GM18517 (cell line): ENCODE measurements around the gene FILIP1.

Experiments used
- ATAC-seq: cut with Tn5 transposase; IDR thresholded peaks from one replicate; pipeline ENCODE4 v1.9.1; 2021; ENCODE audit warnings: mild to moderate bottlenecking, moderate library complexity; ENCODE audit not compliant: unreplicated experiment

FILIP1 gene

GRCh38 chr6:75386050-75386770 lies 107.4 kb downstream of the FILIP1 start:
- ATAC-seq, result no peak

- ATAC-seq, result no peak
Measured at GRCh38 chr6:75384116-75384515, 109.5 kb downstream of the FILIP1 start.

GRCh38 chr6:75382634-75382900 lies 111.0 kb downstream of the FILIP1 start:
- no peak for ATAC-seq

GRCh38 chr6:75381877-75382633 lies 111.5 kb downstream of the FILIP1 start:
- no peak for ATAC-seq

- ATAC-seq, result no peak
Measured at GRCh38 chr6:75379536-75379935, 114.1 kb downstream of the FILIP1 start.

GRCh38 chr6:75378101-75378500 lies 115.5 kb downstream of the FILIP1 start:
- no peak for ATAC-seq

- ATAC-seq, result no peak
Measured at GRCh38 chr6:75377386-75377785, 116.2 kb downstream of the FILIP1 start.

- ATAC-seq, result no peak
Measured at GRCh38 chr6:75376347-75377024, 117.1 kb downstream of the FILIP1 start.

GRCh38 chr6:75374961-75375400 lies 118.6 kb downstream of the FILIP1 start:
- no peak for ATAC-seq

- no peak for ATAC-seq
Measured at GRCh38 chr6:75372884-75373283, 120.7 kb downstream of the FILIP1 start.

GRCh38 chr6:75370011-75370410 lies 123.6 kb downstream of the FILIP1 start:
- no peak for ATAC-seq

GRCh38 chr6:75368864-75369402 lies 124.7 kb downstream of the FILIP1 start:
- no peak for ATAC-seq

GRCh38 chr6:75368151-75368779 lies 125.3 kb downstream of the FILIP1 start:
- no peak for ATAC-seq

- no peak for ATAC-seq
Measured at GRCh38 chr6:75363304-75363703, 130.3 kb downstream of the FILIP1 start.

- ATAC-seq, result no peak
Measured at GRCh38 chr6:75353644-75354043, 140.0 kb downstream of the FILIP1 start.

- no peak for ATAC-seq
Measured at GRCh38 chr6:75351570-75351969, 142.0 kb downstream of the FILIP1 start.

GRCh38 chr6:75350808-75351207 lies 142.8 kb downstream of the FILIP1 start:
- no peak for ATAC-seq

GRCh38 chr6:75350156-75350555 lies 143.4 kb downstream of the FILIP1 start:
- no peak for ATAC-seq

- ATAC-seq, result no peak
Measured at GRCh38 chr6:75349262-75349984, 144.2 kb downstream of the FILIP1 start.

GRCh38 chr6:75348882-75349261 lies 144.7 kb downstream of the FILIP1 start:
- ATAC-seq, result no peak
